NCI-H460 (cell line): ENCODE results near the gene RPP25. TPM values are rescaled to one million over a fixed set of nuclear protein-coding genes. Genes with fewer than 3 reads are reported as not detected.

Experiments used
- DNase-seq: peaks from one replicate; pipeline ENCODE4 v3.0.0-alpha.2; 2016; ENCODE audit warnings: low read depth; ENCODE audit errors: extremely low read depth
- polyA plus RNA-seq: library from polyadenylated mRNA; depleted of rRNA; stranded (reverse); fragments of >200 nt; gene quantifications from 2 replicates; pipeline ENCODE4 v1.2.3, GENCODE V29; 2014; cell fraction: nucleus; rRNA removed
- total RNA-seq: library from RNA; depleted of rRNA; stranded (reverse); fragments of >200 nt; shearing (Covaris generic); gene quantifications from 2 replicates; pipeline ENCODE4 v1.2.3, GENCODE V29; 2014; rRNA removed

Gene RPP25
- 16.6 and 21.8 TPM in 2 replicates for total RNA-seq
- 31.9 and 33.0 TPM in 2 replicates for polyA plus RNA-seq

- DNase-seq, result peak; percentile 68
Measured at GRCh38 chr15:74956648-74957475, at the start of gene RPP25. TSS of gene RPP25 (minus strand) at chr15:74956772. CDS start at chr15:74956583, 189 bp downstream.

- DNase-seq, result no peak
Measured at GRCh38 chr15:75002398-75002797, 45.8 kb upstream of the RPP25 start.

- DNase-seq, result no peak
Measured at GRCh38 chr15:75001310-75001709, 44.7 kb upstream of the RPP25 start.

- DNase-seq, result no peak
Measured at GRCh38 chr15:74997543-74997942, 41.0 kb upstream of the RPP25 start.

- DNase-seq, result no peak
Measured at GRCh38 chr15:74997141-74997540, 40.6 kb upstream of the RPP25 start.

DNA sequence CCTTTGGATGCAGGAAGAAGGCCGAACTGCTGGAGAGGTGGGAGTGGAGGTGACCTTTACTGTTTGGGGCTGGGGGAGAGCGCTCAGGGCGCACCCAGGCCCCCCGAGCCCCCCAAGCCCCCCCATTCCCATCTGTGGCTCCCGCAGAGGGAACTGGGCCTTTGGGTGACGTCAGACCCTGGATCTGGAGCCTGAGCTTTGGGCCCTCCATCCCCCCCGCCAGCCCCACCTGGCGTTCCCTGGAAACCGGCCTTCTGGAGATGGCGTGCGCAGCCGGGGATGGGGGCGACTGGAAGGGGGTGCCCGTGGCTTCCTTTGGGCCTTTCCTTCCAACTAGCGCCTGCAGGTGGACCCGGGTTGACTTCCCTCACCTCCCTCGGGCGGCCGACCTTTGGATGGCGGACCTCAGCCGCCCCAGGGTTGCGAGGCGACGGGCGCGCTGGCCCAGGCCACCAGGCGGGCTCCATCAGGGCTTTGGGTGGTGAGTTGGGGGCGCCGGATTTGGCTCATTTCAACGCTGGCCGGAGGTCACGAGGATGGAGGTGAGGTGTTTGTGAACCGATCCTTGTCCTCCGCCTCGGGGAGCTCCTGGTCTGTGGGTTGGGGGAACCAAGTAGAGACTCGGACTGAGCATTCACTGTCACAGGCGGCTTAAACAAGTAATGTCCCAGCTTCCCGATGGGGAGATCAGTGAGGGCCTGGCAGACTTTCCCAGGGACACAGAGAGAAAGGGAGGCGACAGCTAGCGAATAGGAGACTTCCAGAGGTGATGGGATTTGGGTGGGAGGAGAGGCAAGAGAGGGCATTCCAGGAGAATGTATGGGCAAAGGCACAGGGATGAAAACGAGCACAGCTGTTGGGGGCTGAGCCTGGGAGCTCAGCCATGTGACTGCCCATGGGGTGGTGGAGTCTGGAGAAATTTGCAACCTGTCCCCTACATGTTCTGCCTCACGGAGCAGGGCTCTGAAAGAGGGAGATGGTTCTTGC, 39.5 kb upstream of the RPP25 start:
- DNase-seq, result no peak

- peak; percentile 93 for DNase-seq
Measured at GRCh38 chr15:74995182-74995778, 38.7 kb upstream of the RPP25 start, which contains the start of gene SCAMP5. TSS of gene SCAMP5 (plus strand) at chr15:74995563. CDS start at chr15:75011840, 16,277 bp downstream.

DNA sequence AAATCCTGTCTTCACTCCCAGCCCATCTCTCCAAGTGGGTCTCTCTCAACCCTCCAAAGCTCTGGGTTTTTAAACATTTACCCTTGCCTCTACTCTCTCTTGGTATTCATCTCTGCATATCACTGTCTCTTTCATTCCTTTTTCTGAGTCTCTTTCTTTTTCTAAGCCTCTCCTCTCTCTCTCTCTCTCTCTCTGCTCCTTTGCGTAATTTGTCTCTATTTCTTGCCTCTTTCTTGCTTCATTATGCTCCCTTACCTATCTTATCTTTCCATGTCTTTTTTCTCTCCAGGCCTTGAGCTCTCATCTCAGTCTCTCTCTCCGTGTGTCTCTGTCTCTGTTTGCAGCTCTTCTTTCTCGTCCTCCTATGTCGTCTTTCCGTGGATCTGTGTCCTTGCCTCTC, 38.1 kb upstream of the RPP25 start:
- no peak for DNase-seq

DNA sequence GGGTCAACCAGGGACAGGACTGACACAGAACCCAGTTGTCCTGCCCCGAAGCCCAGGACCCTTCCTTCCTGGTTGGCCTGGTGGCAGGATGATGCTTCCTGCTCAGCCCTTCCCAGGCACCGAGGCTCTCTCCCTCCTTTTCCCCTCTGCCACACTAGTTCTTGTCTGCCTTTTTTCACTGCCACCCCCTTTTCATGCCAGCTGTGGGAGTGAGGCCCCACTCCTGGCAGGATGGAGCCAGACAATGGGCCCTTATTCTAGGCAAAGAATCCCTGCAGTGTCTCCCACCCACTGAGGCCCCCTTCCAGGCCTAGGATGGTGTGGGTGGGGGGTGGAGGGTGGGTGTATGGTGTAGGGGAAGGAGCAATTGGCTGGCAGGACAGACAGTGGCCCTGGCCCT, 37.7 kb upstream of the RPP25 start:
- no peak for DNase-seq

- no peak for DNase-seq
Measured at GRCh38 chr15:74992619-74993018, 36.0 kb upstream of the RPP25 start.

DNA sequence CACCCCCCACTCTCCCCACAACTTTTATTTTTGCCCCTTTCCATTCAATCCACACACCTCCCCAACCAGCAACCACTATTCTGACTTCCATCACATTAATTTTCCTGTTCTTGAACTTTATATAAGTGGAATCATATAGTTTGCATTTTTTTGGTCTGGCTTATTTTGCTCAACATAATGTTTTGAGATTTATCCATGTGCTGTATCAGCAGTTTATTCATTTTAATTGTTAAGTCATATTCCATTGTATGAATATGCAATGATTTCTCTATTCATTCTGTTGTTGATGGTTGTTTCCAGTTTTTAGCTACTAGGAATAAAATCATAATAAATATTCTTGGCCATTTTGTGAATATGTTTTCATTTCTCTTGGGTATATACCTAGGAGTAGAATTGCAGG, 33.0 kb upstream of the RPP25 start:
- DNase-seq, result no peak

- peak; percentile 47 for DNase-seq
Measured at GRCh38 chr15:74988007-74988800, 31.6 kb upstream of the RPP25 start.

GRCh38 chr15:74983725-74984231, 27.2 kb upstream of the RPP25 start:
- DNase-seq, result no peak

GRCh38 chr15:74982183-74982582, 25.6 kb upstream of the RPP25 start:
- DNase-seq, result no peak

DNA sequence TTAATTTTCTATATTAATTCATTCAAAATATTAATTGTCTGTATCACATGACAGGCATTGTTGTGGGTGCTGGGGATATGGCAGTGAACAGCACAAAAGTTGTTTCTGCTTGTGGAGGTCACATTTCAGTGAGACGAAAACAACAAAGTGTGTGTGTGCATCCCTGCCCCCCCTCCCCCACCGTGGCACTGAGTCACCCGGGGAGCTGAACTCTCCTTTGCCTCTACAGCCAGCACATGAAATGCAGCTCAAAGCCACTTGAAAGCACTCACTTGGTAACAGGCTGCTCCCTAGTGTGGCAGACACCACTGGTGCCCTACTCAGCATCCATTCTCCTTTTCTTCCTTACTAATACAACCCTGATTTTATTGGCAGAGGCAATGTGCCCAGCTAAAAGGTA, 21.9 kb upstream of the RPP25 start:
- DNase-seq, result no peak

- DNase-seq, result no peak
Measured at GRCh38 chr15:74978077-74978476, 21.5 kb upstream of the RPP25 start.

DNA sequence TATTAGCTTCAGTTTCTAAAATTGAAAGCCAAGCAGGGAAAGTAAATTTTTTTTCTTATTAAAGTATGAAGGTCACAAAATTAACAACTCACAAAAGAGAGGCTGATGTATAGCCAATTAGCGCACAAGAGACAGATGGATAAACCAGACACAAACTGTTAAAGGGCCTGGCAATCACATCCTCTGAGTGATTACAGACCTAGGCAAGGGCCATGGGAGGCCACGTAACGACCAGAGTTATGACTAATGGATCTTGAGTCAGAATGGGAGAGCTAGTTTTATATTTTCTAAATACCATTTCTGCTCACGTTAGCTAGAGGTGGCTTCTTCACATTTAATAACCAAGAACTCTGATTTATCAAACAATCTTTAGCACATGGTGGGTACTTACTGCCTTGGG, 21.0 kb upstream of the RPP25 start:
- DNase-seq, result no peak

DNA sequence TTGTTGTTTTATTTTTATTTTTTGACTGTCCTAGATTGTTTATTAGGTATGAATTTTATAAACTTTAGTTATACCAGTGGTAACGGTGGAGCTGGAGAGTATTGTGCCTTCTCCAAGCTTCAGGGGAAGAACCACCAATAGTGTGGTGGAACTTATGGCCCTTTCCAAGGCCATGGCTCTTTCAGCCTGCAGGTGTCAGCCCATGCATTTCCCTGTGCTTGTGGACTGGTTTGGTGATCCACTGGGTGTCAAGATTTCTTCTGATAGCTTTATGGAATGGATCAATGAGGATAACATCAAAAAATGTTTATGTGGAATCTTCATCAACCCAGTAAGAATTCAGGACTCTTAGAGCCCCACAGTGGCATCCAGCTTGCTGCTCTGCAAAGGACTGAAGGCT, 19.6 kb upstream of the RPP25 start:
- DNase-seq, result no peak

DNA sequence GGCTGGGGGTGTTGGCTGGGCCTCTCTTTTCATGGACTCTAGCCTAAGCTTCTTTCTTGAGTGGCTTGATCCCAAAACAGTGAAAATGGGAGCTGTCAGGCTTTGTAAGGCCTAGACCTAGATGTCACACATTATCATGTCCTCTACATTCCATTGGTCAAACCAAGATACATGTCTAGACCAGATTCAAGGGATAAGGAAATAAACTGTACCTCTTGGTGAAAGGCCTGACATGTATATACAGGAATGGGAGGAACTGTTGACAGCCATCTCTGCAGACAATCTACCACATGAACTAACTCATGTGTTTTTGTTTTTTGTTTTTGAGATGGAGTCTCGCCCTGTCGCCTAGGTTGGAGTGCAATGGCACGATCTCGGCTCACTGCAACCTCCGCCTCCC, 11.1 kb upstream of the RPP25 start:
- no peak for DNase-seq

GRCh38 chr15:74964794-74965193, 8.2 kb upstream of the RPP25 start:
- DNase-seq, result no peak
